LNCAP (cell line): ENCODE results near the gene PXDC1.

Experiments
- CTCF ChIP-seq: fragments of 450-650 bp; IDR thresholded peaks from 2 replicates; pipeline ENCODE4 v1.5.1; 2017; ENCODE audit warnings: mild to moderate bottlenecking

The PXDC1 gene

GRCh38 chr6:3707751-3708412, 43.6 kb downstream of the PXDC1 start:
- TF ChIP-seq CTCF = no peak

GRCh38 chr6:3707024-3707423, 44.5 kb downstream of the PXDC1 start:
- TF ChIP-seq CTCF = no peak

- no peak for TF ChIP-seq CTCF
These were observed 45.0 kb downstream of the PXDC1 start for GRCh38 chr6:3706547-3706946.

GRCh38 chr6:3701631-3702030, 49.9 kb downstream of the PXDC1 start:
- TF ChIP-seq CTCF = no peak

- no peak for TF ChIP-seq CTCF
These were observed 52.3 kb downstream of the PXDC1 start for GRCh38 chr6:3699231-3699630.

GRCh38 chr6:3698021-3698420, 53.5 kb downstream of the PXDC1 start:
- TF ChIP-seq CTCF = no peak

GRCh38 chr6:3697609-3698008, 53.9 kb downstream of the PXDC1 start:
- TF ChIP-seq CTCF = no peak
